H1 (cell line): ENCODE results near the gene SP1.

ENCODE experiments used
- CHD2 ChIP-seq: IDR thresholded peaks from 2 replicates; pipeline ENCODE4 v1.6.1; 2012; ENCODE audit warnings: low read length, improper control_type of control experiment
- JUN ChIP-seq: IDR thresholded peaks from 2 replicates; pipeline ENCODE4 v1.6.1; 2011; ENCODE audit warnings: low read depth, mild to moderate bottlenecking, improper control_type of control experiment, low read length
- POLR2A ChIP-seq, 2 experiments: IDR thresholded peaks; 1 replicate in 1 of 2; 2 replicates in 1 of 2; pipeline ENCODE4 v1.6.1; 2011; ENCODE audit warnings: low read depth in 2 of 2, low read length in 2 of 2, mild to moderate bottlenecking in 2 of 2; ENCODE audit errors: control extremely low read depth in 1 of 2
- RBBP5 ChIP-seq: IDR thresholded peaks from 2 replicates; pipeline ENCODE4 v1.7.1; 2012; ENCODE audit warnings: low read depth, mild to moderate bottlenecking, inconsistent platforms, low read length, moderate library complexity, borderline replicate concordance
- TF ChIP-seq, protein P1 (sequence below), 3 experiments: IDR thresholded peaks; 1 replicate in 2 of 3; 2 replicates in 1 of 3; pipeline versions ENCODE4 v1.5.1 to v1.6.1; 2011; ENCODE audit warnings: low read length in 3 of 3, mild to moderate bottlenecking in 3 of 3, inconsistent platforms in 2 of 3, low read depth in 1 of 3, moderate library complexity in 1 of 3; ENCODE audit not compliant: insufficient read depth in 1 of 3; ENCODE audit errors: control extremely low read depth in 1 of 3

DNA sequence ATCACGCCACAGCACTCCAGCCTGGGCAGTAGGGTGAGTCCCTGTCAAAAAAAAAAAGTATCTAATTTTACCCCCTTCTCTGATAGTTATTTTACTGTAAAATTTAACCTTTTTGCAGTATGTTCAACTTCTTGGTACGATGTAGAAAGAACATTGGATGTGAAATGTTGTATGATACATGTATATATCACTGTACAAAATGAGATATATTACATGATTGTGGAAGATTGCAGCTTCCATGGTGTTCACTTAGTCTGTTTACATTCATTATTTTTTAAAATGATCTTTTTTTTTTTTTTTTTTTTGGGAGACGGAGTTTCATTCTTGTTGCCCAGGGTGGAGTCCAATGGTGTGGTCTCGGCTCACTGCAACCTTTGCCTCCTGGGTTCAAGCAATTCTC is 9.0 kb downstream of the SP1 start:
- TF ChIP-seq, protein P1, sequence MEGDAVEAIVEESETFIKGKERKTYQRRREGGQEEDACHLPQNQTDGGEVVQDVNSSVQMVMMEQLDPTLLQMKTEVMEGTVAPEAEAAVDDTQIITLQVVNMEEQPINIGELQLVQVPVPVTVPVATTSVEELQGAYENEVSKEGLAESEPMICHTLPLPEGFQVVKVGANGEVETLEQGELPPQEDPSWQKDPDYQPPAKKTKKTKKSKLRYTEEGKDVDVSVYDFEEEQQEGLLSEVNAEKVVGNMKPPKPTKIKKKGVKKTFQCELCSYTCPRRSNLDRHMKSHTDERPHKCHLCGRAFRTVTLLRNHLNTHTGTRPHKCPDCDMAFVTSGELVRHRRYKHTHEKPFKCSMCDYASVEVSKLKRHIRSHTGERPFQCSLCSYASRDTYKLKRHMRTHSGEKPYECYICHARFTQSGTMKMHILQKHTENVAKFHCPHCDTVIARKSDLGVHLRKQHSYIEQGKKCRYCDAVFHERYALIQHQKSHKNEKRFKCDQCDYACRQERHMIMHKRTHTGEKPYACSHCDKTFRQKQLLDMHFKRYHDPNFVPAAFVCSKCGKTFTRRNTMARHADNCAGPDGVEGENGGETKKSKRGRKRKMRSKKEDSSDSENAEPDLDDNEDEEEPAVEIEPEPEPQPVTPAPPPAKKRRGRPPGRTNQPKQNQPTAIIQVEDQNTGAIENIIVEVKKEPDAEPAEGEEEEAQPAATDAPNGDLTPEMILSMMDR (IDR thresholded peaks at IDR 0.05; ENCODE audit: control extremely low read depth in 1 of 3, insufficient read depth in 1 of 3, low read depth in 1 of 3, low read length in 3 of 3) = no peak
- TF ChIP-seq CHD2 (no peak), POLR2A (IDR thresholded peaks at IDR 0.05; ENCODE audit: control extremely low read depth in 1 of 2, low read depth in 2 of 2, low read length in 2 of 2) (no peak), JUN (no peak), RBBP5 (no peak)
